Measurements from ENCODE around the gene INPP1. TPM values are rescaled to one million over a fixed set of nuclear protein-coding genes. Genes with fewer than 3 reads are reported as not detected.

INPP1 gene
- total RNA-seq, 1 donor from 2014 or later = 6.3 TPM

- TF ChIP-seq, protein P1, sequence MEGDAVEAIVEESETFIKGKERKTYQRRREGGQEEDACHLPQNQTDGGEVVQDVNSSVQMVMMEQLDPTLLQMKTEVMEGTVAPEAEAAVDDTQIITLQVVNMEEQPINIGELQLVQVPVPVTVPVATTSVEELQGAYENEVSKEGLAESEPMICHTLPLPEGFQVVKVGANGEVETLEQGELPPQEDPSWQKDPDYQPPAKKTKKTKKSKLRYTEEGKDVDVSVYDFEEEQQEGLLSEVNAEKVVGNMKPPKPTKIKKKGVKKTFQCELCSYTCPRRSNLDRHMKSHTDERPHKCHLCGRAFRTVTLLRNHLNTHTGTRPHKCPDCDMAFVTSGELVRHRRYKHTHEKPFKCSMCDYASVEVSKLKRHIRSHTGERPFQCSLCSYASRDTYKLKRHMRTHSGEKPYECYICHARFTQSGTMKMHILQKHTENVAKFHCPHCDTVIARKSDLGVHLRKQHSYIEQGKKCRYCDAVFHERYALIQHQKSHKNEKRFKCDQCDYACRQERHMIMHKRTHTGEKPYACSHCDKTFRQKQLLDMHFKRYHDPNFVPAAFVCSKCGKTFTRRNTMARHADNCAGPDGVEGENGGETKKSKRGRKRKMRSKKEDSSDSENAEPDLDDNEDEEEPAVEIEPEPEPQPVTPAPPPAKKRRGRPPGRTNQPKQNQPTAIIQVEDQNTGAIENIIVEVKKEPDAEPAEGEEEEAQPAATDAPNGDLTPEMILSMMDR (IDR thresholded peaks at IDR 0.05; ENCODE audit: insufficient read depth, low read length, poor library complexity, severe bottlenecking) = no peak
- Histone ChIP-seq H3K36me3 (ENCODE audit: control insufficient read depth, insufficient read depth, low read length) (no peaks in the 10 kb centered on the region), H3K27me3 (ENCODE audit: control insufficient read depth, insufficient read depth, low read length) (no peaks in the 10 kb centered on the region), H3K4me3 (ENCODE audit: low read depth, low read length) (peak within 1 kb of the TSS; percentile 71)
- no peak for DNase-seq (ENCODE audit: low read depth)
These were observed 64.5 kb downstream of the INPP1 start, which contains the start of gene MFSD6 for GRCh38 chr2:190407662-190408537. MFSD6 (plus strand) TSS chr2:190408355; CDS start chr2:190436030, 27,675 bp downstream.

DNA sequence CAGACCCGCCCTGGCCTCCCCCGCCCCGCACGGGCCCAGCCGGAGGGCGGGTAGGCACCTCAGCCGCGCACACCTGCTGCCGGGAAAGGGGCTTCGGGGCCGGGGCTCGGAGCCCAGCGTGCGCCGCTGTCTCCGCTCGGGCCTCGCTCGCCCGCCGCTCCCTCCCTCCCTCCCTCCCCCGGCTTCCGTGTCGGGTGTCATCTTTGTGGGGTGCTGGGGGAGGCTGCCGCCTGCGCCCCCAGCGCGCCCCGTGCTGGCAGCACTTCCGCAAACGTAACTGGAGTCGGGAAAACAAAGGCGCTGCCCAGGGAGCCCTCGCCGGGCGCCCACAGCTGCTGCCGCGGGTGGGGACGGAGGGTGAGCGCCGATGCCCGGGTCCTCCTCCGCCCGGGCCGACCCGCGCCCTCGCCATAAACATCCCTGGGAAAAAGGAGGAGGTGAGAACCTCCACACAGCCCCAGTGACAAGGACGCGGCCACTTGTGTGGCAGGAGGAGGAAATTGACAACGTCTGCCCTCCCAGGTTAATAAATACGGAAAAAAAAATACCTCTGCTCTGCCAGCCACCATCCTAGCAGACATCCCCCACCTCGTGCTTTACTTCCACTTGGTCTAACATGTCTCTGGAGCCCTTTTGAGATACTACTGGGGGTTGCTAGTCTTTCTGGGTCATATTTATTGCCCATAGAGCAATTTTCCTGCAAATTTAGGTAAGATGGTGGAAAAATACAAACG, 65.3 kb downstream of the INPP1 start:
- no peak for DNase-seq (ENCODE audit: low read depth)
- Histone ChIP-seq H3K27me3 (ENCODE audit: control insufficient read depth, insufficient read depth, low read length) (no peaks in the 10 kb centered on the region), H3K36me3 (ENCODE audit: control insufficient read depth, insufficient read depth, low read length) (no peaks in the 10 kb centered on the region), H3K4me3 (ENCODE audit: low read depth, low read length) (peak overlapping the region; percentile 71)
- TF ChIP-seq, protein P1 (IDR thresholded peaks at IDR 0.05; ENCODE audit: insufficient read depth, low read length, poor library complexity, severe bottlenecking) = no peak

- TF ChIP-seq, protein P1 (IDR thresholded peaks at IDR 0.05; ENCODE audit: insufficient read depth, low read length, poor library complexity, severe bottlenecking) = no peak
- Histone ChIP-seq H3K36me3 (ENCODE audit: control insufficient read depth, insufficient read depth, low read length) (no peaks in the 10 kb centered on the region), H3K27me3 (ENCODE audit: control insufficient read depth, insufficient read depth, low read length) (no peaks in the 10 kb centered on the region), H3K4me3 (ENCODE audit: low read depth, low read length) (no peak overlapping the region)
- no peak for DNase-seq (ENCODE audit: low read depth)
These were observed 66.2 kb downstream of the INPP1 start for GRCh38 chr2:190409616-190410015.

GRCh38 chr2:190410166-190410565, 66.8 kb downstream of the INPP1 start:
- Histone ChIP-seq H3K4me3 (ENCODE audit: low read depth, low read length) (no peak overlapping the region), H3K27me3 (ENCODE audit: control insufficient read depth, insufficient read depth, low read length) (no peaks in the 10 kb centered on the region), H3K36me3 (ENCODE audit: control insufficient read depth, insufficient read depth, low read length) (no peaks in the 10 kb centered on the region)
- no peak for DNase-seq (ENCODE audit: low read depth)
- TF ChIP-seq, protein P1 (IDR thresholded peaks at IDR 0.05; ENCODE audit: insufficient read depth, low read length, poor library complexity, severe bottlenecking) = no peak

- Histone ChIP-seq H3K27me3 (ENCODE audit: control insufficient read depth, insufficient read depth, low read length) (no peaks in the 10 kb centered on the region), H3K36me3 (ENCODE audit: control insufficient read depth, insufficient read depth, low read length) (no peaks in the 10 kb centered on the region), H3K4me3 (ENCODE audit: low read depth, low read length) (no peak overlapping the region)
- no peak for DNase-seq (ENCODE audit: low read depth)
- TF ChIP-seq, protein P1 (IDR thresholded peaks at IDR 0.05; ENCODE audit: insufficient read depth, low read length, poor library complexity, severe bottlenecking) = no peak
These were observed 69.6 kb downstream of the INPP1 start for GRCh38 chr2:190412966-190413365.

Measured in kidney epithelial cell (primary cell).